Neural crest cell (in vitro differentiated cells): ENCODE measurements around the gene PHACTR1. TPM values are rescaled to one million over a fixed set of nuclear protein-coding genes. Genes with fewer than 3 reads are reported as not detected.
A peak's percentile ranks its signal among the peaks of the same experiment; 100 is the strongest.

Source experiments
- DNase-seq: peaks from one replicate; pipeline ENCODE4 v3.0.0; 2021; ENCODE audit warnings: low read depth, mixed read lengths, low spot score
- H3K27ac Mint-ChIP-seq: one replicate; pipeline ENCODE4 v1.8.0; 2021; ENCODE audit warnings: mild to moderate bottlenecking, mixed read lengths; ENCODE audit not compliant: unreplicated experiment
- H3K27me3 Mint-ChIP-seq: 2 replicates; pipeline ENCODE4 v1.8.0; 2021; ENCODE audit warnings: low read depth, mild to moderate bottlenecking, mixed read lengths
- H3K36me3 Mint-ChIP-seq: 2 replicates; pipeline ENCODE4 v1.8.0; 2021; ENCODE audit warnings: low read depth, mild to moderate bottlenecking, mixed read lengths
- H3K4me1 Mint-ChIP-seq: 2 replicates; pipeline ENCODE4 v1.8.0; 2021; ENCODE audit warnings: mixed read lengths
- H3K4me3 Mint-ChIP-seq: one replicate; pipeline ENCODE4 v1.8.0; 2021; ENCODE audit warnings: mild to moderate bottlenecking, mixed read lengths
- H3K9me3 Mint-ChIP-seq: 2 replicates; pipeline ENCODE4 v1.8.0; 2021; ENCODE audit warnings: mixed read lengths
- total RNA-seq: library from RNA; stranded (reverse); gene quantifications from 2 replicates; pipeline ENCODE4 v1.2.1, GENCODE V29; 2021
- TF ChIP-seq, protein P1 (sequence below): fragments of 200-600 bp; sonication (generic); conservative IDR thresholded peaks from 2 replicates; pipeline ENCODE4 v1.5.0; 2021; ENCODE audit warnings: antibody characterized with exemption, mild to moderate bottlenecking

PHACTR1 gene
- total RNA-seq, 1 donor from 2014 or later: 10.4 TPM

DNA sequence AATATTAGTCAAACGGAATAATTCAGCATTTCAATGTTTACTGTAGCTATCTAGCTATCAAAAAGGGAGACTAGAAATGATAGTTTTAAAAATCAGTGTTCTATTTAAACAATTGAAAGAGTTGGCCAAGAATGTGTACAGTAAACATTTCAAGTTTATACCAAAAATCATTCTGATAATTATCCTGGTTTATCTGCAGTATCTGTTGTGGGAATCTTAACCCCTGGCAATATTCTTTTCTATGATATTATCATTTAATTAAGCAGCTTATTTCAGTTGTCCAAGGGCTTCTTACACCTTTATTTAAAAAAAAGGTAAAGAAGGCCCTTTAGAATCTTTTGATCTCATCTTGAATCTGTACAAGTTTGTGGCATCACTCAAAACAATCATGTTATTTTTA, 125.1 kb downstream of the PHACTR1 start:
- no peak for DNase-seq
- peaks cover 4% of the 10 kb centered on the region for H3K36me3 Mint-ChIP-seq
- TF ChIP-seq, protein P1, sequence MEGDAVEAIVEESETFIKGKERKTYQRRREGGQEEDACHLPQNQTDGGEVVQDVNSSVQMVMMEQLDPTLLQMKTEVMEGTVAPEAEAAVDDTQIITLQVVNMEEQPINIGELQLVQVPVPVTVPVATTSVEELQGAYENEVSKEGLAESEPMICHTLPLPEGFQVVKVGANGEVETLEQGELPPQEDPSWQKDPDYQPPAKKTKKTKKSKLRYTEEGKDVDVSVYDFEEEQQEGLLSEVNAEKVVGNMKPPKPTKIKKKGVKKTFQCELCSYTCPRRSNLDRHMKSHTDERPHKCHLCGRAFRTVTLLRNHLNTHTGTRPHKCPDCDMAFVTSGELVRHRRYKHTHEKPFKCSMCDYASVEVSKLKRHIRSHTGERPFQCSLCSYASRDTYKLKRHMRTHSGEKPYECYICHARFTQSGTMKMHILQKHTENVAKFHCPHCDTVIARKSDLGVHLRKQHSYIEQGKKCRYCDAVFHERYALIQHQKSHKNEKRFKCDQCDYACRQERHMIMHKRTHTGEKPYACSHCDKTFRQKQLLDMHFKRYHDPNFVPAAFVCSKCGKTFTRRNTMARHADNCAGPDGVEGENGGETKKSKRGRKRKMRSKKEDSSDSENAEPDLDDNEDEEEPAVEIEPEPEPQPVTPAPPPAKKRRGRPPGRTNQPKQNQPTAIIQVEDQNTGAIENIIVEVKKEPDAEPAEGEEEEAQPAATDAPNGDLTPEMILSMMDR: no peak
- no peak overlapping the region for H3K27ac Mint-ChIP-seq
- H3K4me3 Mint-ChIP-seq: no peak overlapping the region
- no peaks in the 10 kb centered on the region for H3K27me3 Mint-ChIP-seq
- peaks cover 3% of the 10 kb centered on the region for H3K9me3 Mint-ChIP-seq
- H3K4me1 Mint-ChIP-seq: no peaks in the 10 kb centered on the region

GRCh38 chr6:12842114-12842513, 125.5 kb downstream of the PHACTR1 start:
- H3K4me1 Mint-ChIP-seq: no peaks in the 10 kb centered on the region
- H3K27ac Mint-ChIP-seq: no peak overlapping the region
- H3K27me3 Mint-ChIP-seq: no peaks in the 10 kb centered on the region
- TF ChIP-seq, protein P1: no peak
- no peaks in the 10 kb centered on the region for H3K36me3 Mint-ChIP-seq
- no peak for DNase-seq
- H3K4me3 Mint-ChIP-seq: no peak overlapping the region
- H3K9me3 Mint-ChIP-seq: no peaks in the 10 kb centered on the region

DNA sequence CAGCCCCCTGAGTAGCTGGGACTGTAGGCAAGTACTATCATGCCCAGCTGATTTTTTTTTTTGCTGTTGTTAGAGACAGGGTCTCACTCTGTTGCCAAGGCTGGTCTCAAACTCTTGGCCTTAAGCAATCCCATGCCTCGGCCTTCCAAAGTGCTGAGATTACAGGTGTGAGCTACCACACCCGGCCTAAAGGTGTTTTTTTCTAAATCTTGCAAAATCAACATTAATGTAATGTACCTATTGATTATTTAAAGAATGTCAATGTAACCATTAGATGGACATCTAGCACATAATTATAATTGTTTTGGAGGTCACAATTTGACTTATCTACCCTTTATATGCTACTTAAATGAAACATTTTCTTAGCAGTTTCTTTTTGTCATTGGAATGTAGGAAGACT, 126.1 kb downstream of the PHACTR1 start:
- no peak for DNase-seq
- H3K4me3 Mint-ChIP-seq: no peak overlapping the region
- TF ChIP-seq, protein P1: no peak
- H3K9me3 Mint-ChIP-seq: no peaks in the 10 kb centered on the region
- H3K4me1 Mint-ChIP-seq: no peaks in the 10 kb centered on the region
- H3K27me3 Mint-ChIP-seq: no peaks in the 10 kb centered on the region
- no peak overlapping the region for H3K27ac Mint-ChIP-seq
- H3K36me3 Mint-ChIP-seq: no peaks in the 10 kb centered on the region

GRCh38 chr6:12844284-12845223, 128.0 kb downstream of the PHACTR1 start:
- DNase-seq: no peak

DNA sequence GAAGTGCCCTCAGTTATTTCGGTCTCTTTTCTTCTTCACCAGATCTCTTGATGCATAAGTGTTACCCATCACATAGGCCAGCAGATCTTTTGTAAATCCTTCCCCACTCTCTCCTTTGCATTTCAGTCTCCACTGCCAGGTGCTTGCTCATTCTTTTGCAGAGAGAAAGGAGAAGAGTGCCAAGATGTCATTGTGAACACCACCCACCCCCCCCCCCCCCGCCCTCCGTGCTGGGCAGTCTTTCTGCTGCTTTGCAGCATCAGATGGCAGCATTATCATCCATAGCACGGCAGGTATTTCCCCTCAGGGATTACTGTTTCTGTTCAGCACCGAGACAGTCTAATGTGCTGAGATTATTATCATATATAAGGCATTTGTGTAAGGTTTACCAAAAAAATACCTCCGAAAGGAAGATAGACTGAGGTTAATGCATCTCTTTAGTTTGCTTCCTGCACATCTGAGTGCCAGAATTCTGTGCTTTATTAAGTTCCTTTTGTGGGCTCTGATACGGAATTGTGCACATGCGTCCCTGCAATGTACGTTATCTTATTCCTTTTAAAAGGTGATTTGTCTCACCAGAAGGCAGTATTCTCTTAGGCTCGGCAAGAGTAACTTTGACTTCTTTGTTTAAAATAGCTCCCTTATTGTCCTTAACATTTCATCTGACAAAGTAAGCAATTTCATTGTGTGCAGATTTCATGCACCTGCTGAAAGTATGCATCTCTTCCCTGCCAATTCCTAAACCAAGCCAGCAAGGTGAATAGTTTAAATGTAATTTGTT, 128.8 kb downstream of the PHACTR1 start:
- Mint-ChIP-seq H3K4me3 (no peak overlapping the region), H3K4me1 (no peaks in the 10 kb centered on the region), H3K36me3 (no peaks in the 10 kb centered on the region), H3K27me3 (no peaks in the 10 kb centered on the region), H3K27ac (no peak overlapping the region), H3K9me3 (no peaks in the 10 kb centered on the region)
- TF ChIP-seq, protein P1: no peak
- no peak for DNase-seq

More at GRCh38 chr6:12844284-12845223, 128.0 kb downstream of the PHACTR1 start:
- H3K27me3 Mint-ChIP-seq: no peaks in the 10 kb centered on the region
- no peaks in the 10 kb centered on the region for H3K9me3 Mint-ChIP-seq
- no peaks in the 10 kb centered on the region for H3K4me1 Mint-ChIP-seq
- H3K27ac Mint-ChIP-seq: no peak overlapping the region
- TF ChIP-seq, protein P1: peak; percentile 78
- no peaks in the 10 kb centered on the region for H3K36me3 Mint-ChIP-seq
- no peak overlapping the region for H3K4me3 Mint-ChIP-seq
